ENCODE measurements around the gene RAB44. TPM values are rescaled to one million over a fixed set of nuclear protein-coding genes. Genes with fewer than 3 reads are reported as not detected.

Gene RAB44
- total and polyA plus RNA-seq, 9 of the 15 experiments (the other 6 are each of a cell fraction or from before 2014, with no cell fraction given) = not detected

- Histone ChIP-seq H3K9ac (ENCODE audit: insufficient read depth in 1 of 2, low read depth in 2 of 2, low read length in 2 of 2) (no peak overlapping the region), H3K4me2 (ENCODE audit: insufficient read depth, low read length) (no peak overlapping the region), H2AFZ (ENCODE audit: low read depth, low read length) (no peak overlapping the region), H3K9me3 (replicated peaks; ENCODE audit: control insufficient read depth, insufficient read depth, low read depth, low read length) (no peaks in the 10 kb centered on the region), H3K9me1 (ENCODE audit: control insufficient read depth, insufficient read depth, low read length) (no peaks in the 10 kb centered on the region), H3K27me3 (ENCODE audit: control insufficient read depth in 2 of 2, insufficient read depth in 2 of 2, low read length in 2 of 2) (peaks cover 35 to 87% of the 10 kb centered on the region in 2 experiments), H3K79me2 (ENCODE audit: control insufficient read depth, insufficient read depth, low read length) (no peaks in the 10 kb centered on the region), H3K36me3 (ENCODE audit: control insufficient read depth, insufficient read depth, low read length) (no peaks in the 10 kb centered on the region), H3K4me3 (no peak overlapping the region), H3K27ac (ENCODE audit: extremely low read depth, low read depth, low read length) (no peak overlapping the region), H4K20me1 (replicated peaks; ENCODE audit: control insufficient read depth, insufficient read depth, low read length) (peaks cover 21% of the 10 kb centered on the region; the same call in 1 of the 2 replicates), H3K4me1 (replicated peaks in 1 of 2; ENCODE audit: control insufficient read depth in 2 of 2, insufficient read depth in 2 of 2, low read length in 2 of 2) (peaks cover 0 to 12% of the 10 kb centered on the region in 2 experiments; a peak in 1 of 5 replicates)
- CTCF ChIA-PET (ENCODE audit: low intra/inter-chr PET ratio) = no interaction called here
- 1% methylated on average over 5 of the region's 5 CpGs for WGBS (ENCODE audit: insufficient coverage, low coverage, missing lambda C conversion rate)
- POLR2A ChIA-PET = interaction anchor here (0.6 to 0.9 kb wide), 3 partner anchors 91 to 123 kb away, joined by 3 to 4 read pairs (median 3); no protein-coding TSS in a partner anchor
- DNase-seq (ENCODE audit: extremely low read depth in 1 of 4, low spot score in 3 of 4) (no peak), FAIRE-seq (no peak), ATAC-seq (no peak)
- in situ Hi-C loops (cut with MboI) = no loop called here
- intact Hi-C loops (cut with micrococcal nuclease) = no loop called here
- BruUV-seq (replicated peaks) = no TSS peak
- no peak for TF ChIP-seq DMBX1 (CRISPR knock-in tag; IDR thresholded peaks at IDR 0.05; ENCODE audit: borderline replicate concordance)
- no peak for TF ChIP-seq ZNF431 (CRISPR knock-in tag; IDR thresholded peaks at IDR 0.05)
- no peak for TF ChIP-seq STAG1 (CRISPR knock-in tag; IDR thresholded peaks at IDR 0.05; ENCODE audit: borderline replicate concordance)
- no peak for TF ChIP-seq SIN3A (IDR thresholded peaks at IDR 0.05; ENCODE audit: borderline replicate concordance in 2 of 2, control insufficient read depth in 1 of 2, low read depth in 2 of 2, low read length in 2 of 2)
- TF ChIP-seq ZNF253 (CRISPR knock-in tag; conservative IDR thresholded peaks at IDR 0.05) = no peak
- TF ChIP-seq SNAPC5 (CRISPR knock-in tag; IDR thresholded peaks at IDR 0.05) = no peak
- TF ChIP-seq ZNF785 (CRISPR knock-in tag; IDR thresholded peaks at IDR 0.05) = no peak
- TF ChIP-seq RREB1 (CRISPR knock-in tag; IDR thresholded peaks at IDR 0.05) = no peak
- no peak for TF ChIP-seq ZNF277 (CRISPR knock-in tag; IDR thresholded peaks at IDR 0.05; ENCODE audit: borderline replicate concordance)
- peak; percentile 99 for TF ChIP-seq ZKSCAN1 (IDR thresholded peaks at IDR 0.05; ENCODE audit: low read depth, low read length)
- 0 out of 2 replicates have a peak, but pooled peaks have one; percentile 17 for TF ChIP-seq ADNP (tag; IDR thresholded peaks at IDR 0.05)
- TF ChIP-seq FUS (optimal IDR thresholded peaks at IDR 0.05; ENCODE audit: low read depth, low read length) = no peak
- TF ChIP-seq ELK3 (CRISPR knock-in tag; IDR thresholded peaks at IDR 0.05) = no peak
- TF ChIP-seq FOXJ2 (tag; IDR thresholded peaks at IDR 0.05) = no peak
- TF ChIP-seq SPI1 (IDR thresholded peaks at IDR 0.05; ENCODE audit: borderline replicate concordance, low read depth, low read length) = no peak
Observed at GRCh38 chr6:36718560-36718959, 20.9 kb downstream of the RAB44 start.

All from K562 (cell line).